ENCODE measurements around the gene TUB.

The TUB gene

GRCh38 chr11:8107642-8108041 is 26.6 kb downstream of the TUB start:
- Histone ChIP-seq H3K36me3 (ENCODE audit: control insufficient read depth, insufficient read depth, low read length) (peaks cover 7% of the 10 kb centered on the region; the same call in 1 of the 2 replicates), H3K4me3 (ENCODE audit: low read length) (no peak overlapping the region), H3K27me3 (ENCODE audit: control insufficient read depth, insufficient read depth, low read length) (no peaks in the 10 kb centered on the region), H3K27ac (ENCODE audit: low read length) (no peak overlapping the region), H3K9me3 (ENCODE audit: control insufficient read depth, insufficient read depth, low read length) (no peaks in the 10 kb centered on the region), H3K4me1 (ENCODE audit: control insufficient read depth, insufficient read depth, low read length) (no peaks in the 10 kb centered on the region)
- DNase-seq (ENCODE audit: low read depth, low spot score) = no peak
- WGBS (ENCODE audit: insufficient coverage, insufficient read length) = no CpG with 5 or more reads among the region's 5 CpGs

- no peak overlapping the region for H3K27ac ChIP-seq (ENCODE audit: low read length)
- H3K4me3 ChIP-seq (ENCODE audit: low read length) = no peak overlapping the region
- no peaks in the 10 kb centered on the region for H3K9me3 ChIP-seq (ENCODE audit: control insufficient read depth, insufficient read depth, low read length)
- no peaks in the 10 kb centered on the region for H3K4me1 ChIP-seq (ENCODE audit: control insufficient read depth, insufficient read depth, low read length)
- no CpG with 5 or more reads among the region's 2 CpGs for WGBS (ENCODE audit: insufficient coverage, insufficient read length)
- no peak for DNase-seq (ENCODE audit: low read depth, low spot score)
- H3K27me3 ChIP-seq (ENCODE audit: control insufficient read depth, insufficient read depth, low read length) = no peaks in the 10 kb centered on the region
- peaks cover 7% of the 10 kb centered on the region; the same call in 1 of the 2 replicates for H3K36me3 ChIP-seq (ENCODE audit: control insufficient read depth, insufficient read depth, low read length)
Measured at GRCh38 chr11:8108421-8108820, 27.4 kb downstream of the TUB start.

GRCh38 chr11:8109675-8110074 is 28.7 kb downstream of the TUB start:
- no peaks in the 10 kb centered on the region for H3K9me3 ChIP-seq (ENCODE audit: control insufficient read depth, insufficient read depth, low read length)
- H3K36me3 ChIP-seq (ENCODE audit: control insufficient read depth, insufficient read depth, low read length) = peaks cover 7% of the 10 kb centered on the region; the same call in 1 of the 2 replicates
- H3K27me3 ChIP-seq (ENCODE audit: control insufficient read depth, insufficient read depth, low read length) = no peaks in the 10 kb centered on the region
- no peak for DNase-seq (ENCODE audit: low read depth, low spot score)
- H3K4me3 ChIP-seq (ENCODE audit: low read length) = no peak overlapping the region
- H3K27ac ChIP-seq (ENCODE audit: low read length) = no peak overlapping the region
- H3K4me1 ChIP-seq (ENCODE audit: control insufficient read depth, insufficient read depth, low read length) = no peaks in the 10 kb centered on the region

- H3K27me3 ChIP-seq (ENCODE audit: control insufficient read depth, insufficient read depth, low read length) = no peaks in the 10 kb centered on the region
- DNase-seq (ENCODE audit: low read depth, low spot score) = no peak
- no peak overlapping the region for H3K27ac ChIP-seq (ENCODE audit: low read length)
- H3K4me3 ChIP-seq (ENCODE audit: low read length) = no peak overlapping the region
- no CpG with 5 or more reads among the region's 4 CpGs for WGBS (ENCODE audit: insufficient coverage, insufficient read length)
- peaks cover 7% of the 10 kb centered on the region; the same call in 1 of the 2 replicates for H3K36me3 ChIP-seq (ENCODE audit: control insufficient read depth, insufficient read depth, low read length)
- H3K4me1 ChIP-seq (ENCODE audit: control insufficient read depth, insufficient read depth, low read length) = no peaks in the 10 kb centered on the region
- no peaks in the 10 kb centered on the region for H3K9me3 ChIP-seq (ENCODE audit: control insufficient read depth, insufficient read depth, low read length)
Measured at GRCh38 chr11:8110396-8110795, 29.4 kb downstream of the TUB start.

- Histone ChIP-seq H3K27me3 (ENCODE audit: control insufficient read depth, insufficient read depth, low read length) (no peaks in the 10 kb centered on the region), H3K9me3 (ENCODE audit: control insufficient read depth, insufficient read depth, low read length) (no peaks in the 10 kb centered on the region), H3K4me1 (ENCODE audit: control insufficient read depth, insufficient read depth, low read length) (no peaks in the 10 kb centered on the region), H3K36me3 (ENCODE audit: control insufficient read depth, insufficient read depth, low read length) (peaks cover 7% of the 10 kb centered on the region; the same call in 1 of the 2 replicates), H3K4me3 (ENCODE audit: low read length) (no peak overlapping the region), H3K27ac (ENCODE audit: low read length) (no peak overlapping the region)
- DNase-seq (ENCODE audit: low read depth, low spot score) = no peak
- no CpG with 5 or more reads among the region's 8 CpGs for WGBS (ENCODE audit: insufficient coverage, insufficient read length)
Measured at GRCh38 chr11:8111636-8112035, 30.6 kb downstream of the TUB start.

GRCh38 chr11:8122173-8122764 is 41.3 kb downstream of the TUB start:
- DNase-seq (ENCODE audit: low read depth, low spot score) = no peak
- no peaks in the 10 kb centered on the region for H3K36me3 ChIP-seq (ENCODE audit: control insufficient read depth, insufficient read depth, low read length)
- WGBS (ENCODE audit: insufficient coverage, insufficient read length) = 100% methylated on average over 1 of the region's 1 CpG

GRCh38 chr11:8126649-8127289 is 45.8 kb downstream of the TUB start:
- DNase-seq (ENCODE audit: low read depth, low spot score) = no peak
- no CpG with 5 or more reads among the region's 8 CpGs for WGBS (ENCODE audit: insufficient coverage, insufficient read length)
- H3K27me3 ChIP-seq (ENCODE audit: control insufficient read depth, insufficient read depth, low read length) = no peaks in the 10 kb centered on the region

More at GRCh38 chr11:8122173-8122764, 41.3 kb downstream of the TUB start:
- Histone ChIP-seq H3K27ac (ENCODE audit: low read length) (no peak overlapping the region), H3K4me1 (ENCODE audit: control insufficient read depth, insufficient read depth, low read length) (no peaks in the 10 kb centered on the region), H3K27me3 (ENCODE audit: control insufficient read depth, insufficient read depth, low read length) (no peaks in the 10 kb centered on the region), H3K4me3 (ENCODE audit: low read length) (no peak overlapping the region), H3K9me3 (ENCODE audit: control insufficient read depth, insufficient read depth, low read length) (no peaks in the 10 kb centered on the region)

GRCh38 chr11:8127447-8127846 is 46.4 kb downstream of the TUB start:
- no CpG with 5 or more reads among the region's 2 CpGs for WGBS (ENCODE audit: insufficient coverage, insufficient read length)

More at GRCh38 chr11:8126649-8127289, 45.8 kb downstream of the TUB start:
- no peaks in the 10 kb centered on the region for H3K36me3 ChIP-seq (ENCODE audit: control insufficient read depth, insufficient read depth, low read length)
- no peaks in the 10 kb centered on the region for H3K9me3 ChIP-seq (ENCODE audit: control insufficient read depth, insufficient read depth, low read length)
- H3K27ac ChIP-seq (ENCODE audit: low read length) = no peak overlapping the region
- H3K4me1 ChIP-seq (ENCODE audit: control insufficient read depth, insufficient read depth, low read length) = no peaks in the 10 kb centered on the region
- H3K4me3 ChIP-seq (ENCODE audit: low read length) = no peak overlapping the region

GRCh38 chr11:8138526-8138925 is 57.5 kb downstream of the TUB start:
- H3K9me3 ChIP-seq (ENCODE audit: control insufficient read depth, insufficient read depth, low read length) = no peaks in the 10 kb centered on the region; the same call in 1 of the 2 replicates
- no peak overlapping the region for H3K4me3 ChIP-seq (ENCODE audit: low read length)
- WGBS (ENCODE audit: insufficient coverage, insufficient read length) = no CpG with 5 or more reads among the region's 2 CpGs
- no peaks in the 10 kb centered on the region for H3K4me1 ChIP-seq (ENCODE audit: control insufficient read depth, insufficient read depth, low read length)
- no peaks in the 10 kb centered on the region for H3K27me3 ChIP-seq (ENCODE audit: control insufficient read depth, insufficient read depth, low read length)
- H3K27ac ChIP-seq (ENCODE audit: low read length) = no peak overlapping the region
- no peaks in the 10 kb centered on the region for H3K36me3 ChIP-seq (ENCODE audit: control insufficient read depth, insufficient read depth, low read length)
- DNase-seq (ENCODE audit: low read depth, low spot score) = no peak

More at GRCh38 chr11:8127447-8127846, 46.4 kb downstream of the TUB start:
- no peak overlapping the region for H3K4me3 ChIP-seq (ENCODE audit: low read length)
- H3K4me1 ChIP-seq (ENCODE audit: control insufficient read depth, insufficient read depth, low read length) = no peaks in the 10 kb centered on the region
- no peak for DNase-seq (ENCODE audit: low read depth, low spot score)
- H3K27me3 ChIP-seq (ENCODE audit: control insufficient read depth, insufficient read depth, low read length) = no peaks in the 10 kb centered on the region
- no peaks in the 10 kb centered on the region for H3K9me3 ChIP-seq (ENCODE audit: control insufficient read depth, insufficient read depth, low read length)
- H3K27ac ChIP-seq (ENCODE audit: low read length) = no peak overlapping the region
- no peaks in the 10 kb centered on the region for H3K36me3 ChIP-seq (ENCODE audit: control insufficient read depth, insufficient read depth, low read length)

GRCh38 chr11:8149726-8150125 is 68.7 kb downstream of the TUB start:
- Histone ChIP-seq H3K9me3 (ENCODE audit: control insufficient read depth, insufficient read depth, low read length) (no peaks in the 10 kb centered on the region), H3K4me1 (ENCODE audit: control insufficient read depth, insufficient read depth, low read length) (peaks cover 3% of the 10 kb centered on the region; the same call in 1 of the 2 replicates), H3K4me3 (ENCODE audit: low read length) (no peak overlapping the region), H3K27me3 (ENCODE audit: control insufficient read depth, insufficient read depth, low read length) (no peaks in the 10 kb centered on the region), H3K36me3 (ENCODE audit: control insufficient read depth, insufficient read depth, low read length) (no peaks in the 10 kb centered on the region), H3K27ac (ENCODE audit: low read length) (no peak overlapping the region)
- 100% methylated on average over 2 of the region's 6 CpGs for WGBS (ENCODE audit: insufficient coverage, insufficient read length)
- DNase-seq (ENCODE audit: low read depth, low spot score) = no peak
